Colonic mucosa (tissue), 4 donors: ENCODE data around the gene WNT9A. TPM values are rescaled to one million over a fixed set of nuclear protein-coding genes. Genes with fewer than 3 reads are reported as not detected.

ENCODE experiments used
- DNase-seq: peaks from one replicate; pipeline ENCODE4 v3.0.0-alpha.2; 2020
- H3K27ac ChIP-seq: fragments of 200-600 bp; one replicate; pipeline ENCODE4 v1.8.0; 2021
- H3K27me3 ChIP-seq: fragments of 200-600 bp; one replicate; pipeline ENCODE4 v1.8.0; 2021
- H3K36me3 ChIP-seq: fragments of 200-600 bp; one replicate; pipeline ENCODE4 v1.8.0; 2021
- H3K4me1 ChIP-seq: fragments of 200-600 bp; one replicate; pipeline ENCODE4 v1.8.0; 2021; ENCODE audit warnings: mild to moderate bottlenecking
- H3K4me3 ChIP-seq: fragments of 200-600 bp; one replicate; pipeline ENCODE4 v1.8.0; 2021
- H3K9ac ChIP-seq, 2 donors: one replicate each; pipeline ENCODE4 v1.7.0; 2013; ENCODE audit warnings: control low read depth in 2 of 2, low read depth in 2 of 2, low read length in 2 of 2
- H3K9me3 ChIP-seq: fragments of 200-600 bp; one replicate; pipeline ENCODE4 v1.8.0; 2021
- CTCF ChIP-seq: fragments of 200-600 bp; IDR thresholded peaks from one replicate; pipeline ENCODE4 v1.8.0; 2022; ENCODE audit warnings: antibody characterized with exemption, mild to moderate bottlenecking
- intact Hi-C: fragments of 100-400 bp; cut with DNase I; formaldehyde crosslinking; loops from one replicate; pipeline ENCODE4 v1.14.1; 2022
- total RNA-seq, 2 donors: library from RNA; stranded (reverse); fragmentation: NEBNext Ultra II Directional in 1 of 2; extraction: Animal tissue kit (Norgen Biotek cat#: 25700) in 1 of 2; gene quantifications; one replicate each; pipeline ENCODE4 v1.2.1, GENCODE V29; 2021
- donor health status: healthy.
- donor health status: DM: no; HTN: no; CAD: no.
- donor health status: DM: no; HTN: no; CAD: no.

The WNT9A gene
- total RNA-seq, 2 donors from 2014 or later, result 2.6 to 3.3 TPM

- Histone ChIP-seq H3K27ac (peak overlapping the region; percentile 77), H3K4me3 (peak overlapping the region; percentile 47), H3K36me3 (no peaks in the 10 kb centered on the region), H3K9me3 (no peaks in the 10 kb centered on the region), H3K27me3 (peaks cover 10% of the 10 kb centered on the region), H3K9ac (peak overlapping the region; percentile 40 to 50), H3K4me1 (peaks cover 18% of the 10 kb centered on the region)
- peak; percentile 22 for DNase-seq
- no peak for TF ChIP-seq CTCF
- intact Hi-C loops, result loop anchor here (2.0 kb wide), 1 partner anchor 467 kb away; no protein-coding TSS in a partner anchor
Observed at GRCh38 chr1:227947386-227947675, 401 bp downstream of the WNT9A start.

GRCh38 chr1:227946624-227947385 is 927 bp downstream of the WNT9A start:
- intact Hi-C loops, result loop anchor here (2.0 kb wide), 1 partner anchor 466 kb away; no protein-coding TSS in a partner anchor
- TF ChIP-seq CTCF, result peak; percentile 54
- DNase-seq, result peak; percentile 87
- peaks cover 10% of the 10 kb centered on the region for H3K27me3 ChIP-seq
- no peaks in the 10 kb centered on the region for H3K36me3 ChIP-seq
- H3K9me3 ChIP-seq, result no peaks in the 10 kb centered on the region
- H3K4me1 ChIP-seq, result peaks cover 18% of the 10 kb centered on the region
- H3K9ac ChIP-seq, result peak overlapping the region; percentile 50 to 76
- H3K27ac ChIP-seq, result peak overlapping the region; percentile 77
- H3K4me3 ChIP-seq, result peak overlapping the region; percentile 47

- peak; percentile 80 for DNase-seq
- peaks cover 10% of the 10 kb centered on the region for H3K27me3 ChIP-seq
- H3K4me1 ChIP-seq, result peaks cover 18% of the 10 kb centered on the region
- intact Hi-C loops, result loop anchor here (2.0 kb wide), 2 partner anchors 183 to 465 kb away; no protein-coding TSS in a partner anchor
- no peak for TF ChIP-seq CTCF
- peak overlapping the region; percentile 47 for H3K4me3 ChIP-seq
- no peaks in the 10 kb centered on the region for H3K36me3 ChIP-seq
- H3K9ac ChIP-seq, result peak overlapping the region; percentile 47 to 76
- H3K9me3 ChIP-seq, result no peaks in the 10 kb centered on the region
- H3K27ac ChIP-seq, result peak overlapping the region; percentile 77
Observed at GRCh38 chr1:227945891-227946623, 1.7 kb downstream of the WNT9A start.

GRCh38 chr1:227944931-227945890 is 2.5 kb downstream of the WNT9A start:
- peak; percentile 18 for DNase-seq
- Histone ChIP-seq H3K27me3 (peaks cover 10% of the 10 kb centered on the region), H3K4me1 (peaks cover 18% of the 10 kb centered on the region), H3K36me3 (no peaks in the 10 kb centered on the region), H3K9me3 (no peaks in the 10 kb centered on the region), H3K4me3 (no peak overlapping the region), H3K27ac (peak overlapping the region; percentile 77), H3K9ac (peak overlapping the region; percentile 47 to 76)
- no peak for TF ChIP-seq CTCF
- intact Hi-C loops, result loop anchor here (2.0 kb wide), 1 partner anchor 182 kb away; no protein-coding TSS in a partner anchor
